IMR-90 (cell line): ENCODE data around the gene ECSIT. TPM values are rescaled to one million over a fixed set of nuclear protein-coding genes. Genes with fewer than 3 reads are reported as not detected.

Experiments
- ATAC-seq: fragments of 200-7000 bp; cut with Tn5 transposase; 2 replicates; pipeline ENCODE4 v1.9.1; 2020; ENCODE audit warnings: low read depth, mild to moderate bottlenecking, moderate library complexity
- BruUV-seq: library from RNA; stranded (reverse); fragments of 400-500 nt; replicated peaks from 2 replicates; lab custom pipeline; 2021; lab: Mats Ljungman, UMichigan
- CTCF ChIA-PET: fragments of 300-600 bp; formaldehyde crosslinking; extraction: SDS; loops from one replicate; lab custom pipeline; 2021; ENCODE audit warnings: antibody characterized with exemption; lab: Yijun Ruan, JAX
- POLR2A ChIA-PET: fragments of 300-600 bp; sonication (Branson Sonifier 250); formaldehyde crosslinking; loops from one replicate; lab custom pipeline; 2022; ENCODE audit warnings: antibody characterized with exemption; ENCODE audit not compliant: unreplicated experiment; lab: Charles Lee
- DNase-seq: peaks from one replicate; pipeline ENCODE4 v3.0.0; 2013
- H2AFZ ChIP-seq: replicated peaks from 2 replicates; pipeline ENCODE3; 2013; ENCODE audit warnings: low read length, mild to moderate bottlenecking; ENCODE audit not compliant: poor library complexity
- H2AK5ac ChIP-seq: 2 replicates; pipeline ENCODE4 v1.6.1; 2013; ENCODE audit warnings: low read depth, low read length, inconsistent platforms
- H2AK9ac ChIP-seq: replicated peaks from 2 replicates; pipeline ENCODE3; 2013; ENCODE audit warnings: mild to moderate bottlenecking, low read depth, low read length, moderate library complexity; ENCODE audit not compliant: poor library complexity
- H2BK120ac ChIP-seq: 2 replicates; pipeline ENCODE4 v1.6.1; 2013; ENCODE audit warnings: low read depth, low read length, inconsistent platforms
- H2BK15ac ChIP-seq: 3 replicates; pipeline ENCODE4 v1.6.1; 2013; ENCODE audit warnings: low read depth, low read length, inconsistent platforms
- H2BK20ac ChIP-seq: 2 replicates; pipeline ENCODE4 v1.6.1; 2013; ENCODE audit warnings: low read depth, mild to moderate bottlenecking, inconsistent platforms, low read length, moderate library complexity
- H2BK5ac ChIP-seq: 2 replicates; pipeline ENCODE4 v1.6.1; 2013; ENCODE audit warnings: mild to moderate bottlenecking, low read depth, low read length, inconsistent platforms; ENCODE audit not compliant: poor library complexity, severe bottlenecking
- H3K14ac ChIP-seq: replicated peaks from 2 replicates; pipeline ENCODE4 v1.6.1; 2013; ENCODE audit warnings: low read depth, low read length, inconsistent platforms
- H3K18ac ChIP-seq: 2 replicates; pipeline ENCODE4 v1.6.1; 2013; ENCODE audit warnings: low read depth, low read length, control low read depth
- H3K23ac ChIP-seq: 2 replicates; pipeline ENCODE4 v1.6.1; 2013; ENCODE audit warnings: low read depth, low read length, inconsistent platforms
- H3K27ac ChIP-seq: 2 replicates; pipeline ENCODE4 v1.5.1; 2013; ENCODE audit warnings: mild to moderate bottlenecking, control low read depth, low read length; ENCODE audit not compliant: insufficient read depth
- H3K27me3 ChIP-seq: 2 replicates; pipeline ENCODE4 v1.6.1; 2013; ENCODE audit warnings: low read length; ENCODE audit not compliant: control insufficient read depth, insufficient read depth
- H3K36me3 ChIP-seq: 2 replicates; pipeline ENCODE4 v1.6.1; 2013; ENCODE audit warnings: low read length, mixed read lengths; ENCODE audit not compliant: control insufficient read depth, insufficient read depth
- H3K4ac ChIP-seq: 2 replicates; pipeline ENCODE4 v1.6.1; 2013; ENCODE audit warnings: low read depth, low read length, inconsistent platforms
- H3K4me1 ChIP-seq: 2 replicates; pipeline ENCODE4 v1.6.1; 2013; ENCODE audit warnings: low read length, mixed read lengths; ENCODE audit not compliant: control insufficient read depth, insufficient read depth
- H3K4me2 ChIP-seq: 2 replicates; pipeline ENCODE4 v1.6.1; 2013; ENCODE audit warnings: low read depth, mild to moderate bottlenecking, control low read depth, low read length, moderate library complexity
- H3K4me3 ChIP-seq: 2 replicates; pipeline ENCODE4 v1.5.1; 2013; ENCODE audit warnings: low read depth, mild to moderate bottlenecking, control low read depth, low read length, moderate library complexity; ENCODE audit not compliant: insufficient read depth
- H3K56ac ChIP-seq: 2 replicates; pipeline ENCODE4 v1.6.1; 2013; ENCODE audit warnings: low read length, inconsistent platforms; ENCODE audit not compliant: insufficient read depth; ENCODE audit errors: extremely low read depth
- H3K79me1 ChIP-seq, 2 experiments: 2 replicates each; pipeline ENCODE4 v1.6.1; 2013; ENCODE audit warnings: low read length in 2 of 2, inconsistent platforms in 1 of 2, low read depth in 1 of 2
- H3K9ac ChIP-seq: 2 replicates; pipeline ENCODE4 v1.6.1; 2013; ENCODE audit warnings: low read depth, low read length, control low read depth
- H3K9me1 ChIP-seq: 2 replicates; pipeline ENCODE4 v1.6.1; 2013; ENCODE audit warnings: low read length, inconsistent platforms; ENCODE audit not compliant: insufficient read depth
- H3K9me3 ChIP-seq: 2 replicates; pipeline ENCODE4 v1.6.1; 2013; ENCODE audit warnings: low read length; ENCODE audit not compliant: control insufficient read depth, insufficient read depth
- H4K20me1 ChIP-seq: 2 replicates; pipeline ENCODE4 v1.6.1; 2013; ENCODE audit warnings: low read length, inconsistent platforms; ENCODE audit not compliant: insufficient read depth
- H4K5ac ChIP-seq: 2 replicates; pipeline ENCODE4 v1.6.1; 2013; ENCODE audit warnings: mild to moderate bottlenecking, low read depth, low read length, control low read depth
- H4K8ac ChIP-seq, 2 experiments: 2 replicates each; pipeline ENCODE4 v1.6.1; 2013; ENCODE audit warnings: low read depth in 2 of 2, low read length in 2 of 2, control low read depth in 1 of 2, inconsistent platforms in 1 of 2
- H4K91ac ChIP-seq: 2 replicates; pipeline ENCODE4 v1.6.1; 2013; ENCODE audit warnings: low read depth, low read length, inconsistent platforms; ENCODE audit not compliant: insufficient read depth
- BHLHE40 ChIP-seq: fragments of 150-350 bp; IDR thresholded peaks from 2 replicates; pipeline ENCODE4 v1.6.1; 2016; ENCODE audit warnings: mild to moderate bottlenecking, low read depth, low read length
- MAFK ChIP-seq: IDR thresholded peaks from 2 replicates; pipeline ENCODE4 v1.6.1; 2012; ENCODE audit warnings: low read depth, low read length, improper control_type of control experiment
- RAD21 ChIP-seq: IDR thresholded peaks from 2 replicates; pipeline ENCODE4 v1.6.1; 2012; ENCODE audit warnings: low read length, improper control_type of control experiment
- RCOR1 ChIP-seq: IDR thresholded peaks from 2 replicates; pipeline ENCODE4 v1.6.1; 2012; ENCODE audit warnings: mild to moderate bottlenecking, low read length, improper control_type of control experiment; ENCODE audit not compliant: insufficient replicate concordance
- WGBS, 2 experiments: methylation state at CpG; one replicate each; pipeline versions ENCODE4 v1.1.5 to v1.1.7; 2013; ENCODE audit warnings: missing lambda C conversion rate in 2 of 2; ENCODE audit not compliant: insufficient read length in 1 of 2; ENCODE audit errors: extremely low coverage in 2 of 2; 5-methylcytosine and 5-hydroxymethylcytosine counted together
- dilution Hi-C: fragments of 300-500 bp; cut with HindIII; formaldehyde crosslinking; loops from one replicate; pipeline ENCODE4 v1.14.3; 2018; ENCODE audit warnings: low sequenced_read_pairs; ENCODE audit not compliant: unreplicated experiment
- in situ Hi-C: fragments of 300-500 bp; cut with MboI; formaldehyde crosslinking; loops from 3 replicates; pipeline ENCODE4 v1.14.3; 2019; ENCODE audit warnings: low sequenced_read_pairs, inconsistent platforms, mixed read lengths
- intact Hi-C: fragments of 100-400 bp; cut with micrococcal nuclease; formaldehyde crosslinking; loops from 2 replicates; pipeline ENCODE4 v1.10.0; 2022
- polyA plus RNA-seq, 3 experiments: library from polyadenylated mRNA; depleted of rRNA; stranded (reverse); fragments of >200 nt; gene quantifications; 2 replicates each; pipeline ENCODE4 v1.2.3, GENCODE V29; 2012; ENCODE audit warnings: low replicate concordance in 1 of 3
- total RNA-seq: library from RNA; depleted of rRNA; stranded (reverse); fragments of >200 nt; gene quantifications from 2 replicates; pipeline ENCODE4 v1.2.3, GENCODE V29; 2012

Gene ECSIT
- total and polyA plus RNA-seq, 2 of the 4 experiments (the other 2 are of a cell fraction) = 30.5 to 42.3 TPM

DNA sequence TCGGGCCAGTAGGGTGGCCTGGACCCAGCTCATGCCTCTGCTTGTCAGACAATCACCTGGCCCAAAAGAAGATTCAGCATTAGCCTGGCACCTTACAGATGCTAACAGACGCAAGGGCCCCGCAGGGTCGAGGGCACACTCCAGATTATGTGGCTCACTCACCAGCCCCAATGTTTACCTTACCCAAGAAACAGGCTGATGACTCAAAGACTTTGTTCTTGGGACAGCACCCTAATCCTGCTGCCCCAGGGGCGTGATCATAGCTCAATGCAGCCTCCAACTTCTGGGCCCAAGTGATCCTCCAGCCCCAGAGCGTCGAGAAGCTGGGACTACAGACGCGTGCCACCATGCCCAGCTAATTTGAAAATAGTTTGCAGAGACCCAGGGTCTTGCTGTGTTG is 9.8 kb downstream of the ECSIT start:
- ATAC-seq = no peak
- no peaks in the 10 kb centered on the region for H4K20me1 ChIP-seq

More for the DNA sequence above, 9.8 kb downstream of the ECSIT start:
- H3K4me1 ChIP-seq = no peaks in the 10 kb centered on the region
- H2AK9ac ChIP-seq = no peak overlapping the region
- H3K9me3 ChIP-seq = no peaks in the 10 kb centered on the region
- peak overlapping the region; percentile 23 for H2AFZ ChIP-seq
- peaks cover 0 to 12% of the 10 kb centered on the region in 2 experiments; a peak in 2 of 4 replicates for H3K79me1 ChIP-seq
- CTCF ChIA-PET = no interaction called here
- no peak overlapping the region for H2BK20ac ChIP-seq
- H3K4me2 ChIP-seq = no peak overlapping the region
- intact Hi-C loops = no loop called here
- in situ Hi-C loops = no loop called here
- H3K9me1 ChIP-seq = no peaks in the 10 kb centered on the region
- H2BK120ac ChIP-seq = no peak overlapping the region
- H3K56ac ChIP-seq = no peak overlapping the region
- POLR2A ChIA-PET = no interaction called here
- no peak overlapping the region for H4K5ac ChIP-seq
- dilution Hi-C loops = no loop called here
- peaks cover 15% of the 10 kb centered on the region for H3K36me3 ChIP-seq
- H2BK15ac ChIP-seq = no peak overlapping the region
- no peak overlapping the region for H2AK5ac ChIP-seq
- no peak overlapping the region for H4K91ac ChIP-seq
- no TSS peak for BruUV-seq
- no peak for TF ChIP-seq BHLHE40
- no peak for TF ChIP-seq RCOR1
- TF ChIP-seq RAD21 = no peak
- TF ChIP-seq MAFK = no peak
- DNase-seq = no peak
- H3K9ac ChIP-seq = no peak overlapping the region
- H3K23ac ChIP-seq = no peak overlapping the region
- H3K14ac ChIP-seq = no peak overlapping the region
- no peak overlapping the region for H3K27ac ChIP-seq
- no peak overlapping the region for H2BK5ac ChIP-seq
- H3K4ac ChIP-seq = no peak overlapping the region
- H4K8ac ChIP-seq = no peak overlapping the region
- H3K18ac ChIP-seq = no peak overlapping the region
- H3K27me3 ChIP-seq = no peaks in the 10 kb centered on the region
- H3K4me3 ChIP-seq = no peak overlapping the region
- 88% methylated on average over 8 of the region's 9 CpGs; no CpG with 5 or more reads in 1 of the 2 experiments for WGBS, 2 experiments
